Mesendoderm (in vitro differentiated cells): ENCODE results near the gene YIF1B.
"Not testable (repeated sequence)": the region's sequence is repeated elsewhere in the genome, so short reads cannot be mapped to it uniquely, and the experiment has no call there.

Experiments used
- DNase-seq: peaks from one replicate; pipeline ENCODE4 v3.0.0; 2013
- H2AK5ac ChIP-seq: 2 replicates; pipeline ENCODE4 v1.6.1; 2013; ENCODE audit warnings: low read length, inconsistent platforms
- H2BK120ac ChIP-seq: 2 replicates; pipeline ENCODE4 v1.6.1; 2013; ENCODE audit warnings: low read depth, mild to moderate bottlenecking, low read length, moderate library complexity, mixed read lengths
- H2BK15ac ChIP-seq: replicated peaks from 2 replicates; pipeline ENCODE4 v1.6.1; 2013; ENCODE audit warnings: low read depth, mild to moderate bottlenecking, moderate library complexity
- H2BK5ac ChIP-seq: 2 replicates; pipeline ENCODE4 v1.6.1; 2013; ENCODE audit warnings: low read length, inconsistent platforms
- H3K18ac ChIP-seq: 2 replicates; pipeline ENCODE4 v1.6.1; 2013; ENCODE audit warnings: mild to moderate bottlenecking, low read length, mixed read lengths
- H3K23ac ChIP-seq: one replicate; pipeline ENCODE4 v1.6.1; 2013; ENCODE audit warnings: low read length
- H3K27ac ChIP-seq: 2 replicates; pipeline ENCODE4 v1.5.1; 2013; ENCODE audit warnings: low read depth, mild to moderate bottlenecking, inconsistent platforms, low read length, moderate library complexity
- H3K27me3 ChIP-seq: 2 replicates; pipeline ENCODE4 v1.6.1; 2013; ENCODE audit warnings: low read length, control low read depth, mild to moderate bottlenecking, inconsistent platforms; ENCODE audit not compliant: insufficient read depth, poor library complexity
- H3K36me3 ChIP-seq: 2 replicates; pipeline ENCODE4 v1.6.1; 2013; ENCODE audit warnings: low read length, inconsistent platforms; ENCODE audit not compliant: control insufficient read depth, insufficient read depth
- H3K4ac ChIP-seq: one replicate; pipeline ENCODE4 v1.6.1; 2013; ENCODE audit warnings: low read depth, mild to moderate bottlenecking, low read length, moderate library complexity
- H3K4me1 ChIP-seq: 2 replicates; pipeline ENCODE4 v1.6.1; 2013; ENCODE audit warnings: low read depth, low read length, inconsistent platforms; ENCODE audit not compliant: control insufficient read depth
- H3K4me2 ChIP-seq: 2 replicates; pipeline ENCODE4 v1.6.1; 2013; ENCODE audit warnings: low read length
- H3K4me3 ChIP-seq: 2 replicates; pipeline ENCODE4 v1.5.1; 2013; ENCODE audit warnings: mild to moderate bottlenecking, low read length
- H3K56ac ChIP-seq: one replicate; pipeline ENCODE4 v1.6.1; 2013; ENCODE audit warnings: low read length
- H3K79me1 ChIP-seq: 2 replicates; pipeline ENCODE4 v1.6.1; 2013; ENCODE audit warnings: low read length, inconsistent platforms
- H3K79me2 ChIP-seq: 2 replicates; pipeline ENCODE4 v1.6.1; 2013; ENCODE audit warnings: mild to moderate bottlenecking, low read length; ENCODE audit not compliant: control insufficient read depth, insufficient read depth
- H3K9ac ChIP-seq: 2 replicates; pipeline ENCODE4 v1.6.1; 2013; ENCODE audit warnings: low read length, inconsistent platforms
- H4K5ac ChIP-seq: one replicate; pipeline ENCODE4 v1.6.1; 2013; ENCODE audit warnings: low read length
- H4K8ac ChIP-seq: one replicate; pipeline ENCODE4 v1.6.1; 2013; ENCODE audit warnings: low read depth, mild to moderate bottlenecking, control low read depth, low read length, moderate library complexity
- WGBS: extraction: QIAGEN DNeasy Blood & Tissue Kit; methylation state at CpG from one replicate; pipeline ENCODE4 v1.1.7; 2013; ENCODE audit warnings: low lambda C conversion rate, missing lambda C conversion rate; ENCODE audit not compliant: insufficient coverage; ENCODE audit errors: extremely low coverage; 5-methylcytosine and 5-hydroxymethylcytosine counted together

Gene YIF1B

DNA sequence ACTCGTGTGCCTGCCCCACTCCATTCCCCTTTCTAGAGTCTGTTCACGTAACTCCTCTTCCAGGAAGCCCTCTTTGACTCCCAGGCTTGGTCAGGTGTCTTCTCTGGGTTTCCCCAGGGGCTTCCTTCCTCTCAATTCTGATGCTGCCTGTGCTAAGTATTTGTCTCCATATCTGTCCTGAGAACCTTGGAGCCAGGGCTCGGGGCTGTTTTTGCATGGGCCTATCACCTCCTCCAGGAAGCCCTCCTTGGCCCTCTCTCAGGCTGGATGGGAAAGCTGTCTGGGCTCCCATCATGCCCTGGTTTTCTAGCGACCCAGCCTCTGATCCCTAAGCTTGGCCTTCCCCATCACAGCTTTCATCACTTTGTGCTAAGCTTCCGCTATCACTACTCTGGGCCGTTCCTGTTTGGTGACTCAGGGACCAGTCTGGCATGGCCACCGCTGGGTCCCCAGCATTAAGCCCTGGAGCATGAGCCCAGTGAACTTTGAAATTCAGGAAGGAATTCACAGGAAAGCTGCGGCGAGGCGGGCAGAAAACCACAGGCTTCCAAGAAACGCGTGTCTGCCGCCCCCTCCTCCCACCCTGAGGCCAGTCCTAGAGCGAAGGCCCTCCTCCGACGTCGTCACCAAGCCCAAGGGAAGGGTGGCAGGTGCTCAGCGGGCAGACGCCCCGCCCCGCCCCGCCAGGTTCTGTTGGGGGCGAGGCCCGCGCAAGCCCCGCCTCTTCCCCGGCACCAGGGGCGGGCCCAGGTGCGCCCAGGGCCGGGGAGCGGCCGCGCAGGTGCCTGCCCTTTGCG lies 51.9 kb downstream of the YIF1B start:
- peak overlapping the region; percentile 31 for H3K56ac ChIP-seq
- no peak overlapping the region for H2AK5ac ChIP-seq
- no peak overlapping the region for H2BK120ac ChIP-seq
- H3K79me1 ChIP-seq = peaks cover 11% of the 10 kb centered on the region
- H3K18ac ChIP-seq = no peak overlapping the region
- H3K4ac ChIP-seq = no peak overlapping the region
- H3K36me3 ChIP-seq = no peaks in the 10 kb centered on the region
- no peak overlapping the region for H3K4me3 ChIP-seq
- DNase-seq = peak; percentile 96
- peaks cover 40% of the 10 kb centered on the region for H3K79me2 ChIP-seq
- no peak overlapping the region for H3K23ac ChIP-seq
- peak overlapping the region; percentile 23 for H3K9ac ChIP-seq
- WGBS = no CpG with 5 or more reads among the region's 34 CpGs
- H2BK5ac ChIP-seq = no peak overlapping the region
- no peaks in the 10 kb centered on the region for H3K27me3 ChIP-seq
- H3K4me2 ChIP-seq = peak overlapping the region; percentile 26
- no peak overlapping the region for H4K5ac ChIP-seq
- peaks cover 21% of the 10 kb centered on the region for H3K4me1 ChIP-seq
- H2BK15ac ChIP-seq = no peak overlapping the region
- H4K8ac ChIP-seq = no peak overlapping the region
- peak overlapping the region; percentile 81 for H3K27ac ChIP-seq

DNA sequence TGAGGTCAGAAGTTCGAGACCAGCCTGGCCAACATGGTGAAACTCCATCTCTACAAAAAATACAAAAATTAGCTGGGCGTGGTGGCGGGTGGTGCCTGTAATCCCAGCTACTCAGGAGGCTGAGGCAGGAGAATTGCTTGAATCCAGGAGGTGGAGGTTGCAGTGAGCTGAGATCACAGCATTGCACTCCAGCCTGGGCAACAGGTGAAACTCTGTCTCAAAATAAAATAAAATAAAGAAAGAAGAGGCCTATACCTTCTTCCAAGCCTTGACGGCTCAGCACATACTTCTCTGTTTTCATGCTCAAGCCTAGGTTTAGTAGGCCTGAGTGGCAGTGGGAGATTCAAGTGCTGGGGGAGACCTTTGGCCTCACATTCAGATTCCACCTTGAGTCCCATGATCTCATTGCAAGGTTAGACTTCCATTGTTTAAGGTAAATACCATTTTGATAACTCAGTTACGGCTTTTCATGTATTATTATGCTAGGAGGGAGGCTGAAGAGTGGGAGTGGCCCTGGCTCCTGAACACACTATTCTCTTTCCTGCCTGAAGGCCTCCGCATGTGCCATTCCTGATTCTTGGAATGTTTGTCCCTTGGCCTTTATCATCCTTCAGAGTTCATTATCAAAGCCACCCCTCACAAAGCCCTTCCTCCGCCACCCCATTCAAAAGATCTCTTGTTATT lies 53.0 kb downstream of the YIF1B start:
- peaks cover 15% of the 10 kb centered on the region for H3K4me1 ChIP-seq
- H3K4me2 ChIP-seq = no peak overlapping the region
- no peak overlapping the region for H3K4ac ChIP-seq
- H3K27ac ChIP-seq = peak overlapping the region; percentile 53
- peaks cover 9% of the 10 kb centered on the region for H3K79me1 ChIP-seq
- H3K18ac ChIP-seq = no peak overlapping the region
- WGBS = no CpG with 5 or more reads among the region's 7 CpGs
- no peak overlapping the region for H3K9ac ChIP-seq
- no peak overlapping the region for H3K56ac ChIP-seq
- no peak overlapping the region for H2BK15ac ChIP-seq
- H2BK120ac ChIP-seq = no peak overlapping the region
- H3K23ac ChIP-seq = no peak overlapping the region
- H3K36me3 ChIP-seq = no peaks in the 10 kb centered on the region
- no peak overlapping the region for H4K8ac ChIP-seq
- H3K4me3 ChIP-seq = no peak overlapping the region
- H4K5ac ChIP-seq = no peak overlapping the region
- no peaks in the 10 kb centered on the region for H3K27me3 ChIP-seq
- DNase-seq = peak; percentile 42
- peaks cover 29% of the 10 kb centered on the region for H3K79me2 ChIP-seq
- no peak overlapping the region for H2BK5ac ChIP-seq
- H2AK5ac ChIP-seq = no peak overlapping the region

DNA sequence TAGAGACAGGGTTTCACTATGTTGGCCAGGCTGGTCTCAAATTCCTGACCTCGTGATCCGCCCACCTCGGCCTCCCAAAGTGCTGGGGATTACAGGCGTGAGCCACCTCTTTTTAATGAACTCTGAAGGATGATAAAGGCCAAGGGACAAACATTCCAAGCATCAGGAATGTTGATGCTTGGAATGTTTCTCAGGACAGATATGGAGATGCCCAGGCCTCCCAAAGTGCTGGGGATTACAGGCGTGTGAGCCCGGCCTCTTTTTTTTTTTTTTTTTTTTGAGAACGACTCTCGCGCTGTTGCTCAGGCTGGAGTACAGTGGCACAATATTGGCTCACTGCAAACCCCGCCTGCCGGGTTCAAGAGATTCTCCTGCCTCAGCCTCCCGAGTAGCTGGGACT lies 53.8 kb downstream of the YIF1B start:
- not testable (repeated sequence) for H3K4me1 ChIP-seq, H3K18ac ChIP-seq, H2BK120ac ChIP-seq, H3K4me2 ChIP-seq, H3K4ac ChIP-seq, H2BK15ac ChIP-seq, H3K36me3 ChIP-seq, H3K4me3 ChIP-seq, H3K79me1 ChIP-seq, H2BK5ac ChIP-seq, H3K9ac ChIP-seq, H3K27me3 ChIP-seq, H4K5ac ChIP-seq, H3K27ac ChIP-seq, H3K56ac ChIP-seq, H2AK5ac ChIP-seq, H4K8ac ChIP-seq, H3K23ac ChIP-seq
- peak; percentile 85 for DNase-seq
- WGBS = no CpG with 5 or more reads among the region's 12 CpGs
- peaks cover 21% of the 10 kb centered on the region for H3K79me2 ChIP-seq

- DNase-seq = peak; percentile 28
- H3K27ac ChIP-seq = no peak overlapping the region
- no peak overlapping the region for H4K5ac ChIP-seq
- no peak overlapping the region for H3K23ac ChIP-seq
- H3K4ac ChIP-seq = no peak overlapping the region
- no peak overlapping the region for H3K4me3 ChIP-seq
- H3K79me1 ChIP-seq = no peaks in the 10 kb centered on the region
- no peaks in the 10 kb centered on the region for H3K27me3 ChIP-seq
- H3K56ac ChIP-seq = peak overlapping the region; percentile 89
- H2AK5ac ChIP-seq = no peak overlapping the region
- H2BK15ac ChIP-seq = no peak overlapping the region
- H3K18ac ChIP-seq = no peak overlapping the region
- H3K36me3 ChIP-seq = no peaks in the 10 kb centered on the region
- H4K8ac ChIP-seq = no peak overlapping the region
- whole genome bisulfite sequencing = no CpG with 5 or more reads among the region's 17 CpGs
- peaks cover 6% of the 10 kb centered on the region for H3K4me1 ChIP-seq
- no peak overlapping the region for H2BK120ac ChIP-seq
- peak overlapping the region; percentile 81 for H3K4me2 ChIP-seq
- no peaks in the 10 kb centered on the region for H3K79me2 ChIP-seq
- peak overlapping the region; percentile 74 for H3K9ac ChIP-seq
- no peak overlapping the region for H2BK5ac ChIP-seq
Observed at GRCh38 chr19:38255383-38256014, 60.2 kb downstream of the YIF1B start.

DNA sequence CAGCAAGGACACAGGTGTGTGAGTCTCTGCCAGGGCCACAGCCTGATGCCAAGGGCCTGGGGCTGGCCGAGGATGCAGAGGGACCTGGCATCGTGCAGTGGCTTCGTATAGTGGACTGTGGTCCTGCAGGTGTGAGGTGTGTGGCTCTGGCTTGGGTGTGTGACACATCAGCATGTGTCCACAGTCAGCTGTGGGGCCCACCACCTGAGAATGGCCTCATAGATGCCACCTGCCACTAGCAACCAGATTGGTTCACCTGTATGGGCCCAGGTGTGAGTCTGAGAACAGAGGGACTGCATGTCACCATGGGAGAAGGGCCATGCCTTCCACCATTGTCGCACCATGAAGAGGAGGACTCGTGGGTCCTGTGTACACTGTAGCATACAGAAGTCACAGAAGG lies 62.0 kb downstream of the YIF1B start:
- Histone ChIP-seq H2BK5ac (no peak overlapping the region), H3K27me3 (no peaks in the 10 kb centered on the region), H3K56ac (peak overlapping the region; percentile 2), H3K4me1 (peaks cover 6% of the 10 kb centered on the region), H3K36me3 (no peaks in the 10 kb centered on the region), H2BK15ac (no peak overlapping the region), H3K4ac (no peak overlapping the region), H3K4me2 (no peak overlapping the region), H3K4me3 (no peak overlapping the region), H4K8ac (no peak overlapping the region), H3K9ac (no peak overlapping the region), H3K79me2 (no peaks in the 10 kb centered on the region), H3K23ac (no peak overlapping the region), H4K5ac (no peak overlapping the region), H3K79me1 (no peaks in the 10 kb centered on the region), H3K18ac (no peak overlapping the region), H2AK5ac (no peak overlapping the region), H2BK120ac (no peak overlapping the region), H3K27ac (no peak overlapping the region)
- WGBS = no CpG with 5 or more reads among the region's 5 CpGs
- no peak for DNase-seq
